Left renal cortex interstitium (tissue), 4 donors: ENCODE data around the gene ARSG. TPM values are rescaled to one million over a fixed set of nuclear protein-coding genes. Genes with fewer than 3 reads are reported as not detected.
"Not testable (repeated sequence)": the region's sequence is repeated elsewhere in the genome, so short reads cannot be mapped to it uniquely, and the experiment has no call there.

Experiments
- DNase-seq, 4 donors: peaks; one replicate each; pipeline ENCODE4 v3.0.0-alpha.2; 2013; ENCODE audit warnings: low read depth in 4 of 4, low spot score in 2 of 4, missing footprints in 1 of 4
- polyA plus RNA-seq, 4 donors: library from polyadenylated mRNA; unstranded; fragments of 120-200 nt; gene quantifications; one replicate each; pipeline ENCODE4 v1.2.1, GENCODE V29; 2013; ENCODE audit not compliant: insufficient read length in 4 of 4

The ARSG gene
- polyA plus RNA-seq, 4 donors = 3.4 to 6.3 (median 4.9) TPM

DNA sequence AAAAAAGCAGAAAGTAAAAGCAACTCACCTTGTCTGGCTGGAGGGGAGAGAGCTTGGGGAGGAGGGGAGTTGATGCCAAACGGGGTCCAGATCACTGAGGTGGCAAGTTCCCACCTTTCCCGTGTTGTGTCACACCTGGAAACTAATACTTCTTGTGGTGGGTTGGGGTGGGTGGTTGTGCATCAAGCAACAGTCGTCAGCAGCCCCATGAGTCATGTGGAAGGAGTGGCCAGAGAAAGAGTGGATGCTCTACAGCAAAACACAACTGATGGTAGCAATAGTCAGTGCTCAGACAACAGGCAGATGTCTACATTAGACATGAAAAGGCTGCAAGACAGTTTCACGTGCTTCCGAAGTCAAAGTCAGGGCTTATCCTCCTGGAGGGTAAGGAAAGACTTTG lies 35.4 kb downstream of the ARSG start:
- no peak for DNase-seq

DNA sequence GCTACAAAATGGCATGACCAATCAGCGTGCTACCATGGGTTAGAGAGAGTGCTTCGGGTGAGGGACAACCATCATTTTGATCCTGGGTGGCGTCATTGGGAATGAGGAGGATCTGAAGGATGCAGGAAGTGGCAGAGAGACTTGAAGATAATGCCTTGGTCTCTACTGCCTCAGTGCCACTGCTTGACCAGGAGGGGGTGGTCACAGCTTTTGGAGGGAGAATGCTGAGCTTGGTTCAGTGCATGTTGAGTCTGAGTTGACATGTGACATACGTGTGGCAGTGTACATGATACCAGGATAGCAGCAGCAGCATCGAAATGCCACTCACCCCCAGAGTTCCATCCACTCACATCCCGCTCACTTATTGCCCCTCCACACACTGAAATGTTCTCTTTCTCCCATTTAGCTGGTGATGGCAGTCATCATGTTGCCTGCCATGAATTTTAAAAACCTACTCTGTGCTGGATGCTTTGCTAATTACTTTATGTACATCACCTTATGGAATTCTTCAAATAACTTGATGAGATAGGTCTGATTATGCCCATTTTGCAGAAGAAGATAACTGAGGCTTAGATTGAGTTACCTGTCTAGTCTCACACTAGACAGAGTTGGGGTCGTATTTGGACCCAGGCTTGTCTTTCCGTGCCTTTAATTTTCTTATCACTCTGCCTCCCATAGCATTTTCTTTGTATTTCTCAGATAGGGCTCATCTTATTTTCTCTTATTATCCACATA lies 36.7 kb downstream of the ARSG start:
- no peak for DNase-seq

DNA sequence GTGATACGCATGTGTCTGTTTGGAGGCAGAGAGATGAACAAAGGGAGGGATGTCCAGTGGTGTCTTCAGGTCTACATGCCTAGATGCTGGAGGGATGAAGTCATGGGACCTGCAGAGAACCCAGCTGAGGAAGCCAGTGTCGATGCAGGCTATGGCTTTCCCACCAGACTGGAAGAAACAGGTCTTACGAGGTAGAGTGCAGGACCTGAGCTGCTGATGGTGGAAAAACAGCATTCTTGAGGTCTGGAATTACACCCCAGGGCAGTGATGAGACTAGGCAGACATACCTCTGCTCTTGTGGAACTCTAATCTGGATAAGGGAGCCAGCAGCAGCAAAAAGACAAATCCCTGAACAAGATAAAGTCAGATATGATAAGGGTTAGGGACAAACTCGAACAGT lies 37.4 kb downstream of the ARSG start:
- DNase-seq = no peak

DNA sequence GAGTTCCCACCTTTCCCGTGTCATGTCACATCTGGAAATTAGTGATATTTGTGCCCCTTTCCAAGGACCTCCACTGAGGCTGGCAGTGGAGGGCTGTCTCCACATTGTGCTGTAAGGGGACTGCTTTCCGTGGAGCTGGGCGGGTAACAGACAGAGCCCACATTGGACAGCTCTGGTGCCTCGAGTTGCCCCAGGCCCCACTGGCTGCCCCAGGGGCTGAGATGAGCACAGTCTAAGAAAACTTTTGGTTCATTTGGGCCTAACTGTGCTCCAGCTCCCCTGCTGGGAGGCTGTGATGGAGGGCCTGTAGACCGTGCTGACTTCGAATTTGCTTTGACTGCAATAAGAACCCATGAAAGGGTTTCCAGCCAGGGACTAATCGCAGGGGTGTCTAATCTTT lies 38.0 kb downstream of the ARSG start:
- DNase-seq = no peak

DNA sequence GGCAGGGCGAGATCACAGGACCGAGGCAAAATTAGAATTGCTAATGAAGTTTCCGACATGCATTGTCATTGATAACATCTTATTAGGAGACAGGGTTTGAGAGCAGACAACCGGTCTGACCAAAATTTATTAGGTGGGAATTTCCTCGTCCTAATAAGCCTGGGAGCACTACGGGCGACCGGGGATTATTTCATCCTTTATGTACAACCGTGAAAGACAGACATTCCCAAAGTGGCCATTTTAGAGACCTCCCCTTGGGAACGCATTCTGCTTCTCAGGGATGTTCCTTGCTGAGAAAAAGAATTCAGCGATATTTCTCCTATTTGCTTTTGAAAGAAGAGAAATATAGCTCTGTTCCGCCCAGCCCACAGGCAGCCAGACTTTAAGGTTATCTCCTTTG lies 40.6 kb downstream of the ARSG start:
- DNase-seq = not testable (repeated sequence)

DNA sequence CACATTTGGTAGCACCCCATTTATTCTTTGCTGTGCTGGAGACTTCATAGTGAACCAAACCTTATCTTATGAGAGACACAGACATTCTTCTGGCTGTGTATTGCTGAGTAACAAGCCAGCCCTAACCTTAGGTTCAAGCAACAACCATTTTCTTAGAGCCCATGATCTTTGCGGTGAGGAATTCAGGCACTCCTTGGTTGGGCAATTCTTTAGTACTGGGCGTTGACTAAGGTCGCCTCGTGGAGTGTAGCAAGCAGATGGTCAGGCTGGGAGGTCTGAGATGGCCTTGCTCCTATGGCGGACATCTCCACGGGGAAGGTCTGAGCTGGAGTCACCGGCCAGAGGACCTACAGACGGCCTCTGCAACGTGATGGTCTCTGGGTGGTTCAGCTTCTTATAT lies 43.1 kb downstream of the ARSG start:
- no peak for DNase-seq

DNA sequence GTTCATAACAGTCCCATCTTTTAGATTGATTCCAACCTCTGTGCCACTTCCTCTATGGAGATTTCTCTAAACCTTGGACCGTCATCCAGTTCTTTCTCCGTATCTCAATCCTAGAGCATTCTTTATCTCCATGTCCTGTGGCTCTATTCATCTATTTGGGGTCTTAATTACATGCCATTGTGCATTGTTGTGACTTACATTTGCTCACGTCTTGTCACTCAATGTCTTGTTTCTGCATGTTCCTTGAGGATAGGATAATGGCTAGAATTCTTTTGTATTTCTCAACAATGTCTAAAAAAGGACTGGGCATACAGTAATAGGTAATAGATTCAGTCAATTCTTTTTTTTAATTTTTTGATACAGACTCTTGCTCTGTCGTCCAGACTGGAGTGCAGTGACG lies 50.2 kb downstream of the ARSG start:
- no peak for DNase-seq

DNA sequence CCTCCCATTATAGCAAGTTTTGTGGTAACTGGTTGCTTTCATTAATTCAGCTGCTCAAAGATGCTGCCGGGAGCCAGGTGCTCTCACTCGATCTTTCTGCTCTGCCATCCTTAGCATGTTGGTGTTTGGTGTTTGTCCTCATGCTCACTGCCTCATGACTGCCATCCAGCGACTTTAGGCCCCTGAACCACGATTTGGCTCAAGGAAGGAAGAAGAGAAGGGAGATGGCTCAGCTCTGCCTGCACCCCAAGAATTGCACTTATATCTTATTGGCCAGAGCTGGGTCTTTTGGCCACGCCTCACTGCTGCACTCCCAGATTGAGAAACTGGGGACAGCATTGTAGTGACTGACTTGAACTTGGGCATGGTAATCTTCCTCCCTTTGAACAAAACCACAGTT lies 52.7 kb downstream of the ARSG start:
- no peak for DNase-seq

DNA sequence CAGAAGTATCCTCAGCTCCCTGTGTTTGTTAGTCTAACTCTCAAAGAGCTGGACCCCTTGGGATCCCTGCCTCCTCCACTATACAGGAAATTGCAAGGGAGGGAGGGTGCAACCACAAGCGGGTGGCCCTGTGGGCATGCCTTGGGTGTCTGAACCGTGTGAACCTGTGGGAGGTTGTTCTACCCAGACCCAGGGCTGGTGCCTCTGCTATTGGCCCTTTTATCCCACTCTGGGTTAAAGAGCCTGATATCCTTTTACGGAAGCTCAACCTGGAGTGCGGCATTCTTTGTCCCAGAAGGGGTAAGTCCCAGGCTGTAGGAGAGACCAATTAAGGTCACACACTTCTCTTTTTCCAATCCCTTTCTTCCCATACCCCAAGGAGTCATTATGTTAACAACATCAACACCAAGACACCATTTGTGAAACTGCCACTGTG lies 53.4 kb downstream of the ARSG start:
- DNase-seq = no peak

DNA sequence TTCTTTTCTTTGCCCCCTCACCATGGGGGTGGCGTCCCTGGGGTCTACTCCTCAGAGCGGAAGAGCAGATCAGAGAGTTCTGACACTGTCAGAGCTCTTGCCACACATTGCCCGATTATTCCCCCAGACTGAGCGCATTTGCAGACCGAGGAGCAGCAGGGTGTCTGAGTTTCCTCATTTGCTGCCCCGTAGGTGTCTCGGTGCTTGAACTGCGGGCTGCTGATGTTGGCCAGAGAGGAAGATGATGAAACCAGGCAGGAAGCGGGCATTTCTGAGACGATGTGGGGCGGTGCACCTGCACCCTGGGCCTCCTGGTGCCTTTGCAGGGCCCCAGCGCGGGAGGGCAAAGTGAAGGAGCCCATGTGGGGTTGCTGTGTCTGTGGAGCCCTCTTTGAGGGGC lies 55.2 kb downstream of the ARSG start:
- DNase-seq = no peak

DNA sequence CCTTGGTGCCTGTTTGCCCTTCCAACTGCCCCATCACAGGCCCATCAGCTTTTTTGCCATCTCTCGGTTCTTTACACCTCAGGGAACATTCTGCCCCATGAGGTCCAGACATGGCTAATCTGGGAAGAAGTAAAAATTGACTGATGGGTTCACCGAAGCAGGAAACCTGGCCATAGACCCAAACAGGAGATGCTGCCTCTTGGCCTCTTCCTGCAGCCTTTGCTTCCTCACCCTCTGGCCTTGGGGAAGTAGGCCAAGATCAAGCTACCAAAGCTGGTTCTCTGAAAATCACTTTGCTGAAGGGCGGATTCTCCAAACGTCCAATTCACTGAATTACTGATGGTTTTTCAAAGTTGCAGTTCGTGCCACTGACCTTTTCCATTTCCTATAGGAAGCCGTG lies 56.1 kb downstream of the ARSG start:
- DNase-seq = no peak

DNA sequence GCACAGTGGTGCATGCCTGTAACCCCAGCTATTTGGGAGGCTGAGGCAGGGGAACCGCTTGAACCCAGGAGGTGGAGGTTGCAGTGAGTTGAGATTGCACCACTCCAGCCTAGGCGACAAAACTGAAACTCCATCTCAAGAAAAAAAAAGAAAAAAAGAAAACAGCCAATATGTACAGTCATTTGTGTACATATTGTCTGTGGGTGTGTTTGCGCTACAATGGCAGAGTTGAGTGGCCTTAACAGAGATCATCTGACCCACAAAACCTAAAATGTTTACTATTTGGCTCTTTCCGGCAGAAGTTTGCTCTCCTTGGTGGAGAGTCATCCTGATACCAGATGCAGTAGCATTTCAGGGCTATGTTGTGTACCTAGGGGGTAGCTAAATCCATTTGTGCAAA lies 57.9 kb downstream of the ARSG start:
- no peak for DNase-seq

DNA sequence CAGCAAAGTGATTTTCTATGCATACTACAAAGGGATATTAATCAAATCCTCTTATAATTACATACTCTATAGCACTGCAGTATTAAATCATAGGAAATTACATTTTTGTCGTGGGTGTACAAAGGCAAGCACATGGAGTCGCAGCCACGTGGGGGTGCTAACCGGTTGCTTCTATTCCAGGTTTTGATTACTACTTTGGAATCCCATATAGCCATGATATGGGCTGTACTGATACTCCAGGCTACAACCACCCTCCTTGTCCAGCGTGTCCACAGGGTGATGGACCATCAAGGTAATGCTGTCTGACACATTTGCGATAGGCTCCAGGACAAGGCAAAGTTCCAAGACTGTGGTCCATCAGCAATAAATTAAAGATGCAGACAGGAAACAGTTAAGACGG lies 60.1 kb downstream of the ARSG start:
- no peak for DNase-seq

DNA sequence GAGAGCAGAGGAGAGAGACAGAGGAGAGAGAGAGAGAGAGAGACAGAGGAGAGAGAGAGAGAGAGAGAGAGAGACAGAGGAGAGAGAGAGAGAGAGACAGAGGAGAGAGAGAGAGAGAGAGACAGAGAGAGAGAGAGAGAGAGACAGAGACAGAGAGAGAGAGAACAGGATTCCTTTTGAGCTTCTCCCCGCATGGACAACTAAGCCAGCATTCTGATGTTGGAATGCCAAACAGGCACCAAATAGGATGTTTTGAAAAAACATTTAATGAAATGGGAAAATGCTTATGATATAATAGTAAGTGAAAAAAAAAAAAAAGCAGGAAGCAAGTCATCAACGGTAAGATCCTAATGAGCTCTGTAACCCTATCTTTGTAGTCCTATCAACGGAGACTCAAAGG lies 60.7 kb downstream of the ARSG start:
- no peak for DNase-seq

DNA sequence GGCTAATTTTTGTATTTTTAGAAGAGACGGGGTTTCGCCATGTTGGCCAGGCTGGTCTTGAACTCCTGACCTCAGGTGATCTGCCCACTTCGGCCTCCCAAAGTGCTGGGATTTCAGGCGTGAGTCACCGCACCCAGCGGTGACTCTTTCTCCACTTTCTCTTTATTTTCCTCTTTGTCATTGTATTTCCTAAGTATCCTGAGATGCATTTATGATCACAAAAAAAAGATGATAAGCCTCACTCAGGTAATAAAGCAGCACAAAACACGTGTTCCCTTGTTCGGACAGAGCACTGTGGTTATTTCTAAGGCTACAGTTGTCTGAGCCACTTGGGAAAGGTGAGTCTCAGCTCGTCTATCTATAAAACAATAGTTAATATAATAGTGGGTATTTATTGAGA lies 61.4 kb downstream of the ARSG start:
- DNase-seq = not testable (repeated sequence)

DNA sequence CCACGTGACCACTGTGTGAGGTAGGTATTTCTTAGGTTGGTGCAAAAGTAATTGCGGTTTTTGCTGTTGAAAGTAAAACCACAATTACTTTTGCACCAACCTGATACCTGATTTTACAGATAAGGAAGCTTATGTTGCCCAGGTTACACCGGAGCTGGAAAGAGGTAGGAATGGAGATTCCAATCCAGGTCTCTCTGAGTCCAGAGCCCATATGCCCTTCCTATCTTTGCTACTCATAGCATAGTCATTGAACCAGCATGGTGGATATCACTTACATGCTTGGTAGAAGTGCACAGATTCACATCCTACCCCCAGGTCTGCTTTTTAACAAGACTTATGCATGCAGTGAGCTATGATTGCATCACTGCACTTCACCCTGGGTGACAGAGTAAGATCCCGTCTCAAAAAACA lies 61.8 kb downstream of the ARSG start:
- DNase-seq = no peak

DNA sequence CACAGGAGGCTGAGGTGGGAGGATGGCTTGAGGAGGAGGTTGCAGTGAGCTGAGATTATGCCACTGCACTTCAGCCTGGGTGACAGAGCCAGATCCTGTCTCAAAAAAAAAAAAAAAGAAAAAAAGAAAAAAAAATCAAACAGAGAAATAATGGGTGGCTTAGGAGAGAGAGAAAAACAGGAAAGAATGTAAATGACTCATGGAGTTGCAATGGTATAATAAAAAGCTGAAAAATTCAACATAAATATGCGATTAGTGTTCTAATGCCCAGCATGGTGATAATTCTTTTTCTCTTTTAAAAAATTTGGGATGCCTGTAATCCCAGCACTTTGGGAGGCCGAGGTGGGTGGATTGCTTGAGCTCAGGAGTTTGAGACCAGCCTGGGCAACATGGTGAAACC lies 63.0 kb downstream of the ARSG start:
- DNase-seq = not testable (repeated sequence)

DNA sequence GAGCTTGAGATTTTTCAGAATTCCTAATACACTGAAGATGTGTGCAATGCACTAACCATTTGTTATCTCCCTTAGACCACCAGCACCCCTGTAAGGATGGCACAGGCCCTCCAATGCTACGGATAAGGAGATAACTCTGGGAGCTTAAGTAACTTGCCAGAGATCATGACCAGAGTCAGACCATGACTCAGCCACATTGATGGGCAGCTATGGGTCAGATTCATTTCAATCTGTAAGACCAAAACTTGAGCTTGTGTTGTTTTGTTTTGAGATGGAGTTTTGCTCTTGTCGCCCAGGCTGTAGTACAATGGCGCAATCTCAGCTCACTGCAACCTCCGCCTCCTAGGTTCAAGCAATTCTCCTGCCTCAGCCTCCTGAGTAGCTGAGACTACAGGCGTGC lies 63.8 kb downstream of the ARSG start:
- DNase-seq = not testable (repeated sequence)

DNA sequence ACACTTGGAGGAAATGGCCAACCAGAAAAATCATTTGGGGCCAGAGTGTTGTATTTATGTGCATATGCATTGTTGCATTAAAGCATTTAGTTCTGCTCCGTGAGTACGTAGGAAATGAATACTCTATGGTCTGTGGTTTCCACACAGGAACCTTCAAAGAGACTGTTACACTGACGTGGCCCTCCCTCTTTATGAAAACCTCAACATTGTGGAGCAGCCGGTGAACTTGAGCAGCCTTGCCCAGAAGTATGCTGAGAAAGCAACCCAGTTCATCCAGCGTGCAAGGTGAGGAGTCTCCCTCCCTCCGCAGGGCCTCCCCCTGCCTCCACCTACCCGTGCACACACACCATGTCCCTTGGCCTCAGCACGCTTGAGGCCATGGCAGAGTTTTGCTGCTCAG lies 65.2 kb downstream of the ARSG start:
- no peak for DNase-seq

DNA sequence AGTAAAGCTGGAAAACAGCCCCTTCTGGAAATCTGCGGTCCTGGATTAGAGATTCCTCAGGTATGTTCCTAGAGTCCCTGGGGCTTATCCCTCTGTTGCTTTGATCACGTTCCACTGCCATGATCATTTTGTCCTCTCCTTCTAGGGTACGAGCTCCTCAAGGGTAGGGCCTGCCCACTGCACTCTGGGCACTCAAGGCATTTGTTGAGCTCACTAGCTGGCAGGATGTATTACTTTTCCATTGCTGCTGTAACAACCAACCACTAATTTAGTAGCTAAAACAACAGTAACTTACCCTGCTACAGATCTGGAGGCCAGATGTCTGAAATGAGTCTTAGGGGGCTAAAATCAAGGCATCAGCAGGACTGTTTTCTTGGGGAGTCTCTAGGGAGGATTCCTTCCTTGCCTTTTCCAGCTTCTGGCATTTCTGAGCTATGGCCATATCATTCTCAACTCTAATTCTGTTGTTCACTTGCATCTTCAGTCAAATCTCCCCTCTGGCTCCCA lies 65.7 kb downstream of the ARSG start:
- no peak for DNase-seq

DNA sequence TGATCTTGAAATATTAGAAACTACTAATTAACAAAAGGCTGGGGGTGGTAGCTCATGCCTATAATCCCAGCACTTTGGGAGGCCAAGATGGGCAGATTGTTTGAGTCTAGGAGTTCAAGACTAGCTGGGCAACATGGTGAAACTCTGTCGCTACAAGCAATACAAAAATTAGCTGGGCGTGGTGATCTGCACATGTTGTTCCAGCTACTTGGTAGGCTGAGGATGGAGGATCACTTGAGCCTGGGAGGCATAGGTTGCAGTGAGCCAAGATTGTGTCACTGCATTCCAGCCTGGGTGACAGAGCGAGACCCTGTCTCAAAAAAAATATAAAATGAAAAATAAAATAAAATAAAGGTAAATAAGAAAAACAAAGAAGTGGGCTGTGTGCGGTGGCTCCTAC lies 66.6 kb downstream of the ARSG start:
- DNase-seq = no peak

DNA sequence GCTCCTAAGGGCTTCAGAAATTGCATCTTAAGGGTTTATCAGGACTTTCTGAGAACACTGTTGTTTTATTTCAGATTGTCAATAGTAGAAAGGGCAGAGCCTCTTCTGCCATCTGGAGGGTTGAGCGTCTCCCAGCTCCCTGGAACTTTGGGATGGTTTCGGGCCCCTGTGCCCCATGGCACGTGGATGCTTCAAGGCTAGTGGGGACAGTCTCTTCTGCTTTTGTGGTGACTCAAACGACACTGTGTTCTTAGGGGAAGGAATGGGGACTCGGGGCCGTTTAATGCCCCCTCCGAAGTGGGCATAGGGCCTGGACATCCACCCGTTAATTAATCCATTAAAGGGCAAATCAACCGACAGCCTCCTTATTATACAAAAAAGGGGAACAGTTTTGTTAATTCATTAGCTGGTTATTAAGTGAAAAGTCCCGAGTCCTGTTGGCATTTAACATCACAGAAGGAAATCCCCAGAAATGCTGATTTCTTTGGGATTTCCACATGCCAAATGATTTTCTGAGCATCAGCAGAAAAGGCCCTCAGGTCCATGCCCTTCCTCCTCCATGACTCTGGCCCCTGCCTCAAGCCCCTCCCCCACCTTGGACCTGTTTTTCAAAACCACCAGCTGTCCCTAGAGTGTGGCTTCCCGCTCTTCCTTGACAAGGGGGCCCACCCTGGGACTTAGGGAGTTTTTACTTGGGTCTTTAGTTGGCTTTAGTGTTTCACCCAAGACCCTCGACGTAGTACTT lies 68.7 kb downstream of the ARSG start:
- no peak for DNase-seq
